HG03575 (cell line): ENCODE measurements around the gene FAM161B.
"Not testable (repeated sequence)": the region's sequence is repeated elsewhere in the genome, so short reads cannot be mapped to it uniquely, and the experiment has no call there.

Experiments
- ATAC-seq: cut with Tn5 transposase; IDR thresholded peaks from one replicate; pipeline ENCODE4 v1.9.1; 2021; ENCODE audit not compliant: unreplicated experiment, insufficient number of reproducible peaks, low FRiP score; ENCODE audit errors: extremely low read depth

FAM161B gene

GRCh38 chr14:73953731-73954130 is 3.8 kb upstream of the FAM161B start:
- no peak for ATAC-seq

- no peak for ATAC-seq
Observed at GRCh38 chr14:73945159-73945670, 4.7 kb downstream of the FAM161B start.

- ATAC-seq: no peak
Observed at GRCh38 chr14:73944432-73945158, 5.3 kb downstream of the FAM161B start.

GRCh38 chr14:73943083-73943482 is 6.8 kb downstream of the FAM161B start:
- no peak for ATAC-seq

- no peak for ATAC-seq
Observed at GRCh38 chr14:73942180-73942579, 7.7 kb downstream of the FAM161B start.

- ATAC-seq: no peak
Observed at GRCh38 chr14:73937012-73937411, 12.9 kb downstream of the FAM161B start.

GRCh38 chr14:73936548-73936947 is 13.3 kb downstream of the FAM161B start:
- no peak for ATAC-seq

GRCh38 chr14:73935666-73936065 is 14.2 kb downstream of the FAM161B start:
- ATAC-seq: no peak

- ATAC-seq: no peak
Observed at GRCh38 chr14:73924337-73924736, 25.6 kb downstream of the FAM161B start.

GRCh38 chr14:73919457-73919856 is 30.4 kb downstream of the FAM161B start:
- not testable (repeated sequence) for ATAC-seq

GRCh38 chr14:73916324-73916723 is 33.6 kb downstream of the FAM161B start:
- ATAC-seq: no peak

GRCh38 chr14:73913256-73913655 is 36.6 kb downstream of the FAM161B start:
- ATAC-seq: no peak

- ATAC-seq: no peak
Observed at GRCh38 chr14:73909681-73910080, 40.2 kb downstream of the FAM161B start.

GRCh38 chr14:73903028-73903427 is 46.9 kb downstream of the FAM161B start:
- ATAC-seq: no peak

GRCh38 chr14:73896521-73896920 is 53.4 kb downstream of the FAM161B start:
- no peak for ATAC-seq

- no peak for ATAC-seq
Observed at GRCh38 chr14:73895939-73896338, 54.0 kb downstream of the FAM161B start.

- ATAC-seq: not testable (repeated sequence)
Observed at GRCh38 chr14:73894180-73894687, 55.7 kb downstream of the FAM161B start.

- no peak for ATAC-seq
Observed at GRCh38 chr14:73889376-73889775, 60.5 kb downstream of the FAM161B start.

GRCh38 chr14:73888971-73889370 is 60.9 kb downstream of the FAM161B start:
- no peak for ATAC-seq

- ATAC-seq: no peak
Observed at GRCh38 chr14:73888460-73888725, 61.5 kb downstream of the FAM161B start.
